Fibroblast of skin of abdomen (primary cell): Measurements from ENCODE around the gene DAB1. TPM values are rescaled to one million over a fixed set of nuclear protein-coding genes. Genes with fewer than 3 reads are reported as not detected.

ENCODE experiments used
- DNase-seq: peaks from one replicate; pipeline ENCODE4 v3.0.0-alpha.2; 2013
- polyA plus RNA-seq, 2 experiments: library from polyadenylated mRNA; unstranded; fragments of 120-200 nt; gene quantifications; one replicate each; pipeline ENCODE4 v1.2.1, GENCODE V29; 2013; ENCODE audit not compliant: insufficient read length in 2 of 2

DAB1 gene
- 6.8 TPM for polyA plus RNA-seq (2013, experiment 1 of 2; ENCODE audit: insufficient read length)
- polyA plus RNA-seq (2013, experiment 2 of 2; ENCODE audit: insufficient read length) = 5.4 TPM

GRCh38 chr1:57423656-57424211 is at the start of gene DAB1:
TSS of gene DAB1 (minus strand) at chr1:57424060. CDS start at chr1:57291030, 133,030 bp downstream.
- DNase-seq = peak; percentile 32

DNA sequence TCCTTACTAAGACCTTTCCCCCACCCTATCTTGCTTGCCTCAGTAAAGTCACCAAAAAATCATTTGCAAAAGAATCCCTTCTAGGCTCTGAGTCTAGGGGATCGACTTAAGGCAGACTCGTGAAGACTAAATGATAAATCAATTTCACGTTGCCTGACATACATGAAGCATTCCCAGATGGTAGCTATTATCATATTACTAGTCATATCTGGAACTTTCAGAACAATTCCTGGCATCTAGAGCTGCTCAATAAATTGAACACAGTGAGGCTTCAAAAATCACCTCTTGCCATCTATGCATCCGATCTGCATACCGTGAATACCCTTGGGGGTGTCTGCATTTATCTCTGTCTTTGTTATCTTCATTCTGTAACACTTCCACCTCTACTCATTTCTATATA is 49.6 kb upstream of the DAB1 start:
- DNase-seq = peak; percentile 79

- no peak for DNase-seq
Observed at GRCh38 chr1:57471995-57472394, 48.1 kb upstream of the DAB1 start.

GRCh38 chr1:57470036-57470435 is 46.2 kb upstream of the DAB1 start:
- DNase-seq = peak; percentile 83

- DNase-seq = peak; percentile 97
Observed at GRCh38 chr1:57468641-57469523, 45.0 kb upstream of the DAB1 start.

DNA sequence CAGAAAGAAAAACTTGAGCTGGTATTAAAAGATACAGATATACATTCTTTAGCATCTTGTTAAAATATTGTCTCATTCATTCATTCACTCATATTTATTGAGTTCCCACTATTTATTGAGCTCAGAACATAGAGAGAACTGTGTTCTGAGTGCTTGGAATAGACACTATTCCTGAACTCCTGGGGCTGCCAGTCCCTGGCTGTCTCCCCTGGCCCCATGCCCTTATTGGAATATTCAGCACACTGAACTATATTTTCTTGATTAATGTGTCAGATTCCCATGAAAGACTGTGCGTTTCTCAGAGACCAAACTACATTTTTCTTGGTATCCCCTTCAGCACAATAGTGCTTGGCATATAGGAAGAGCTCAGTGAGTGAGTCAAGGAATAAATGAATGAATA is 44.0 kb upstream of the DAB1 start:
- DNase-seq = no peak

- DNase-seq = peak; percentile 30
Observed at GRCh38 chr1:57464756-57465155, 40.9 kb upstream of the DAB1 start.

DNA sequence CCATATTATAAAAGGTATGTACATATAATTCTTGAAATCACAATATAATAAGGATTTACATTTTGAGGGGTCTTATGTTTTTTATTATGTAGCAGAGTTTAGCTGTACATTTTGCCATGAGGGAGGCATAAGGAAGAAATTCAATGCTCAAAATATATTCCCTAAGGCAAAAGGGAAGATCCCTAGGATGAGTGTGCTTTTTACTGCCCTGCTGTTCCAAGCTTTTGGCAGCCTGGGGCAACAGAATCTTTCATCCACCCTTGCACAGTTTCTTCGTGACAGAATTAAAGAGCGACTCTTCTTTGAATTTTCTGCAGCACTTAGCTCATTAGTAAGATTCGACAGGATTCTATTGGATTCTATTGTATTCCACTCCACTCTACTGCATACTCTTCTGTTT is 39.5 kb upstream of the DAB1 start:
- DNase-seq = no peak

DNA sequence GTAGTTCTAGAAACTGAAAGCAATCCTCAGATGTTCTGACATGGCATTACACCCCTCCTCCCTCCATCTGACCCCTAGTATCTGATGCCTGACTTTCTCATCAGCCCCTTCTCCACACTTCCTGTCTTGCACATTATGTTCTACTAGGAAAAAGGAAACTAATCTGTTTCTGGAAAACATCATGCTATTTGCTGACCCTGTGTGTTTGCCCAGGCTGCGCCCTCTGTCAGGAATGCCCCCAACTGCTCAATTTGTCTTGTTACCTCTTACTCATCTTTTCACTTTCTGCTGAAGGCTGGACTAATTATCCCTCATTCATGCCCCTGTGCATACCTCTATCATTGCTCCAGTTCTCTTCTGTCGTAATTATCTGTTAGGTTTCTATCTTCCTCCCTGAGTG is 37.5 kb upstream of the DAB1 start:
- no peak for DNase-seq

DNA sequence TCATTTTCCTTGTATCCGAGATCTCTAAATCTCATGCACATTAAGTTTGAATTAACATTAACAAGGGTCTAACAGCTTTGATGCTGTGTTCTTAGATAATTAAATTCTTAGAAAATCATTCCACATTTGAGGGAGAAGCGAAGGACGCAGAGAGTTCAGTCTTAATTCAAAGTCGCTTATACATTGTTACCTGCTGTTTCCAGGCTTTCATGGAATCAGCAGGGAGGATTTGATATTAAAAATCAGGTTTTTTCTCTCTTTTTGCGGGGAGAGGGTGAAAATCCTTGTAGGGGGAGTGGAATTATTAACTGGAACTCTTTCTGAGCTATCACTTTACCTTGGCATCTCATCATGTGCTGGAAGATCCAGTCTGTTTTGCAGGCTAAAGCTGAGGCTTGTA is 27.7 kb upstream of the DAB1 start:
- no peak for DNase-seq

DNA sequence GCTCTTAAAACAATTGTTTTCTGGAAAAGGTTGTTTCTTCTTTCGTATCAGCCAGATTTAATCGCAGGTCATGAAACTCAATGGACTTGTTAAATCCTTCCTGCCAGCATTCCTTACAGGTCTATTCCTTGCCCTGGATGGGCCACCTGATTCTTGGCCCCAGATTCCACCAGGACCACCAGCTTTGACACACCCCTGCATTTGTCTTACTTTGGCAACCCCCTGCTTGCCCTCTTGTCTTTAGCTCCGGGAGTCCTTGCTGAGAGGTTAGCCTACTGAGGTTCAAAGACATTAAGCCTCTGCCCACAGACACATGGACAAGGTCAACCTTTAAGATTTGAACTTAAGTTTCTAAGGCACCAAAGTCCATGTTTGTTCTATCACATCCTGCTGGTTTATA is 27.1 kb upstream of the DAB1 start:
- no peak for DNase-seq

- DNase-seq = no peak
Observed at GRCh38 chr1:57447551-57447950, 23.7 kb upstream of the DAB1 start.

DNA sequence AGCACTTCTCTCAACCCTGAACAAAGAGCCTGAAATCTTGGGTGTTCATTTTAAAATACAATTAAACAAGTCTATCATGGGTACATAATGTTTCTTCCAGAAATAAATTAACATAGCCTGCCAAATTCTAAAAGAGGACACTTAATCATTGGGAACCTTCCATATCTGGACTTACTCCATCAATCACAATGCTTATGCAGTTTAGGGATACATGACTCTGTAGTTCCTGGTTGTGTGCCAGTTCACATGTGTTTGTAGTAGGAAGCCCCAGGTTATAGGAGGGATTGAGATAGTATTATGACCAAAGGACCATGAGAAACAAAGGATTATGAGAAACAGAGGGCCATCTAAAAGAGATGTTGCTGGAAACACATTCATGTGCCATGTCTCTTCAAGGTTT is 19.1 kb upstream of the DAB1 start:
- no peak for DNase-seq

DNA sequence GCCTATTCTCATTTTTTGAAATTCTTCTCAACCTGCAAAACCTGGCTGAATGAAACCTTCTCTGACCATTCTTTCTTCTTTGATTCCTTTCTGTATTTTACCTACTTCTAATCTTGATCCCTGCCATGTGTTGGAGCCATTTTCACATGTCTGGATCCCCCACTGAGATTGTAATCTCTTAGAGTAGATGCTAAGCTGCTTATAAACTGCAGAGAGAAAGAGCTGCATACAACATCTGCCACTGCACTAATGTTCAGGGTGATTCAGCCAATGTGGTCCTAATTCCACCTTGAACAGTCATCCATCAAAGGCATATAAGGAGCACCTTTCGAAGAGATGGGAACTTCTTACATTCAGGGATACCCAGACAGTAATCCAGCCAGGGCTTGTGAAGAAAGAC is 16.2 kb upstream of the DAB1 start:
- no peak for DNase-seq

DNA sequence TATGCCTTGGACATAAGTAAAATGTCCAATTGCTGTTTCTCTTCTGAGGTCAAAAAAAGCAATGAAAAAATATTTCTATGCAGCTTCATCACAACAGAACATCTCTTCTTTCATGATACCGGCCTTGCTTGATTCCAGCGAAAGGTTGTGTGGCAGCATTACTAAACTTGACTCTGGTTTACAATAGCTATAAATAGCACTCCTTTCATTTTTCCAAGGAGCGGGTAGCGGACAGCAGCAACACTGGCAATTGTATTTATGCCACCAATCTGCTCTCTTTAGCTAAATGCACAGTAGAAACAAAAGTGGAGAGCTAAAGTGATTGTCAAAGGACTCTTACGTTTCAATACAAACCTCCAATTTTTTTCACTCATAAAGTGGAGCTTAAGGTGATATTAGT is 7.5 kb upstream of the DAB1 start:
- no peak for DNase-seq

DNA sequence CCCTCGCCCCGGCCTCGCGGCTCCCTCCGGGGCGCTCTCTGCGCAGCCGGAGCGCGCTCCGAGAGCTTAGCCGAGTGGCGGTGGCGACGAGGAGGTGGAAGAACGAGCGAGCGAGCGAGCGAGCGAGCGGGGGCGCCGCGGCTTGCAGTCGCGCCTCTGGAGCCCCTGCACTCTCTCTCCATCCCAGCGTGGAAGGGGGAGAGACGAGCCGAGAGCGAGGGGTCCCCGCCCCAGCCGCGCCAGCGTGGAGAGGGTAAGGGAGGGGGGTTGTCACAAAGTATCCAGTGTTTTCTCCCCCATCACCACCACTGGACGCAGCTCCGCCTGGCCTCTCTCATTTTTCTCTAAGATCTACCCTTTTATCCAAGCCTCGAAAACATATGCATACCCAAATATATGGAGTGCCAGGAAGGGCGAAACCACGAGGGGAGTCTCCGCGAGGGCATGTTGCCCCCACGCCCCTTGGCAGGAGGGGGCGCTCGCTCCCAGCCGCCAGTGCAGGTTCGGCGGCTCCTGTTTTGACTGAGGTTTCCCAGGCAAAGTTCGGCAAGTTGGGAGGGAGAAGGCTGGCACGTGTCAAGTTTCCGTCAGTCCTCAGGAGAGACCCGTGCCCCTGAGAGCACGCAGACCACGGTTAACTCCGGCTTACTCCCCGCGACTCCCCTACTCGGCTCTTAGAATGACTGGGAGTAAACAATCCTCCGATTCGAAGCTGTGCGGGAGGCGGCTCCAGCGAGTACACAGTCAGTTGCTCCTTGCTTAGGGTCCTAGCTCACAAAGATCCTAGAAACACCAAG is 569 bp upstream of the DAB1 start:
- DNase-seq = peak; percentile 52

- peak; percentile 22 for DNase-seq
Observed at GRCh38 chr1:57423135-57423655, 665 bp downstream of the DAB1 start.

DNA sequence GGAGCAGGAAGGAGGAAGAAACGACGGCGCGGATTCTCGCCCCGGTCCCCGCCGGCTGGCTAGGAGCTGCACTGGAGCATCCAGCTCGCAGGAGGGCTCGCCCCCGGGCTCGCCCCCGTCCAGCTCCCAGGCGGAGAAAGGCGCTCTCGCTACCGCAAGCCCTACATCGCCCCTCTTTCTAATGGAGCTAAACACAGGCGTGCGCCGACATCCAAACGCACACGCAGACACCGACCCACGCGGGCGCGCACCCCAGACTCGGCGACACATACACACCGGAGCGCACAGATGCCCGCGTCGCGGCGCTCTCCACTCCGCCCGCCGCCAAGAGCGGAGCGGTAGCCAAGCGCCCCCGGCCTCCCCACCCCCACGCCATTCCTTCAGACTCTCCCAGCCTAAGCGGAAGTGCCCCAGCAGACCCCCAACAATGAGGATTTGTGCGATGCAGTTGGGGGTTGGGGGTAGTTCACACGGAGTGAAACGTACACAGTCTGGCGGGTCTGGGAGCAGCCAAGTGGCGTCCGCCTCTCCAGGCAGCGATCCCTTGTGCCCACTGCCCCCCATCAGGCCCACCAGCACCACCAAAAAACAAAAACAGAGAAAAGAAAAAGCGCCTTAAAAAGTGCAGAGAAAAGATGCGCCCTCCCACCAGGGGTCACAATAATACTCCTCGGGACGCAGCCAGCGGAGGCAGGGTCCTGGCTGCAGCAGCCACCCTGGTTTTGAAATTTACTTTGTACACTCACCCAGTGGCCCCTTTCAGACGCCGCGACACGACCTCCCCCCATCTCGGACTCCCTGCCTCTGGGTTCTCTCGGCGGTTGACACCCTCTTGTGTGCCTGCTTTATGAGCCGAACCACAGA is 1.4 kb downstream of the DAB1 start:
- DNase-seq = peak; percentile 35

- no peak for DNase-seq
Observed at GRCh38 chr1:57421806-57422205, 2.1 kb downstream of the DAB1 start.

DNA sequence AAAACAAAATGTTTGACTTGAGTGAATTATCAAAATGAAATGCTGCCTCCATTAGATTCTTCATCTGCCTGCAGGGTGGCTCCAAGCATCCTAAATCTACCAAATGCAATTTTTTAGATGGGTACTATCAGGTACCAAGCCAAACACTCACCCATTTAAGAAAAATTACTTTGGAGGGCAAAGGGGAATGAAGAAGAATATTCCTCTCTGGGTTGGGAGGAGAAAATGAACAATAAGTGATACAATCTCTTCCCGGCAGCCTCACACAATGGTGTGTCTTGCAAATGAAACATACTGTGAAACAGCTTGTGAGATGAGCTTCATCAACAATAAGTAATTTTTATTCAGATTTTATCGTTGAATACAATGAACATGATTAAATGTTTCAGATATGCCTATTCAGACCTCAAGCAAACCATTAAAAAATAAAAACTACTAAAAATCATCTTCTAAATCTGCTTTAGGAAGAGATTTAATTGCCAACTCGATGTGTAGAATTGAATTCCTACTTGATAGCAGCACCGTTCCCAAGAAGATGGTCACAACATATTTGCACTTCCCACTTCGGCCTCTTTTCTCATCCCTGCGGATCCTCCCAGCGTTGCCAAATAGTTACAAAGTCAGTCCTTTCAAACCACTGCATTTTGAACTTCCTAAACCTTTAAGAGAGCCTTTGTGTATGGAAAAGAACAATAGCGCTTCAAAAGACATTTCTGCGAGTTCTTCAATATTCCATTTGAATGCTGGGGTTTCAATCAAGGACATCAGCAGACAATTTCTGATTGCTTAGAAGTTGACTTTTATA is 2.7 kb downstream of the DAB1 start:
- peak; percentile 12 for DNase-seq

DNA sequence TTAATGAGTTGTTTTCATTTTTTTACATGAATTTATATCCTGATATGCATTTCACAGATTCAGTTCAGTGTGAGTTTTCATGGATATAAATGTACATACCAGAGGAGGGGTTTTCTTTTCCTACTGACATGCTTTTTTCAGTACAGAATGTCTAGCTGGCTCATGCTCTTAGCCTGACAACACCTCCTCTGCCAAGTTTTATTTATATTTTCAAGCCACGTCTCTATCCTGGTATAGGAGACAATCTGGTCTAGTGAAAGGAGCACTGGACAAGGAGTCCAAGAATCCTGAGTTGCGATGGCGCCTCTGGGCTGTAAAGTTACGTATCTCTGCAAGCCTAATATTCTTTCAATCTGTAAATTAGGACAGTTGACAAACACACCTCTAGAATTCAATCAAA is 4.9 kb downstream of the DAB1 start:
- no peak for DNase-seq
